ENCODE results near the gene ACTL6B.
A peak's percentile ranks its signal among the peaks of the same experiment; 100 is the strongest.

Gene ACTL6B

DNA sequence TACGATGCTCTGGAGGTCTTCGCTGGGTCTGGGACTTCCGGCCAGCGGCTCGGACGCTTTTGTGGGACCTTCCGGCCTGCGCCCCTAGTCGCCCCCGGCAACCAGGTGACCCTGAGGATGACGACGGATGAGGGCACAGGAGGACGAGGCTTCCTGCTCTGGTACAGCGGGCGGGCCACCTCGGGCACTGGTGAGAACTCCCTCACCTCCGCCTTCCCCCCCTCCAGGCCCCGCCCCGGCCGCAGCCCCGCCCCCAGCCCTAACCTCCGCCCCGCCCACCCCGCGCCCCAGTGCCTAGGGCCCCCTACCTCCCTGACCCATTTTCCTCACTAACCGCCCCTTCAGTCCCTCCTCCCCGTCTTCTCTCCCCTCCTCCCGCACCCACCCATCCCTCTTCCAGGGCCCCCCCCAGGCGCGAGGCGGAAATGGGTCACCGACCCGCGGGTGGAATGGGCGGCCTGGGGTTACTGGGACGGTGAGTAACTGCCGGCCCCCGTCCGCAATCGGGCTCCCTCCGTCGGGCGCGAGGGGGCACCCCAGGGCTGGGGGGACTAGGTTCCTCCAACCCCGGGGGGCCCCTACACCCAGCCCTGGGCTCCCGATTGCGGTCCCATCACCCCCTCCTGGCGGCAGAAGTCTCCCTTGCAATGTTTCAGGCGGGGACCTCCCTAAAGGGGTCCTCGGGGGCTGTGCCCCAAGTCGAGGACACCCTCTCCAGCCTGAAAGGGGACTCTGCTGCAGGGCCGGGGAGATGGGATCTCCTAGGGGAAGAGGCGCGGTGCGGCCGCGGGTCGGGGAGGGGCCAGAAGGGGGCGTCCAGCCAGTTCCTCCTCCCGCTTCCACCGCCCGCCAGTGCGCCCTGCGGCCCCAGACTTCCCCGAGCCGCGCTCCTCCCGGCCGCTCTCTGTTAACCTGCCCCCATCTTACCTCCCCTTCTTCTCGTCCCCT is 51.9 kb downstream of the ACTL6B start:
- WGBS, result under 1% methylated on average over 62 of the region's 70 CpGs
- peak overlapping the region; percentile 69 for H3K27ac ChIP-seq (ENCODE audit: low read depth, low read length)
- H3K27me3 ChIP-seq (ENCODE audit: insufficient read depth, low read length), result peaks cover 18% of the 10 kb centered on the region

GRCh38 chr7:100603726-100604027 is 52.6 kb downstream of the ACTL6B start:
- peaks cover 6% of the 10 kb centered on the region; the same call in 1 of the 2 replicates for H3K36me3 ChIP-seq (ENCODE audit: insufficient read depth, low read length)
- H3K27me3 ChIP-seq (ENCODE audit: insufficient read depth, low read length), result peaks cover 18% of the 10 kb centered on the region
- H3K4me3 ChIP-seq (ENCODE audit: low read length), result peak overlapping the region; percentile 64

More for the DNA sequence above, 51.9 kb downstream of the ACTL6B start:
- peak overlapping the region; percentile 67 for H3K9ac ChIP-seq (ENCODE audit: low read depth, low read length)
- H3K36me3 ChIP-seq (ENCODE audit: insufficient read depth, low read length), result peaks cover 6% of the 10 kb centered on the region; the same call in 1 of the 2 replicates
- H3K9me3 ChIP-seq (ENCODE audit: insufficient read depth, low read depth, low read length), result no peaks in the 10 kb centered on the region
- peak overlapping the region; percentile 64 for H3K4me3 ChIP-seq (ENCODE audit: low read length)
- H3K4me1 ChIP-seq (ENCODE audit: insufficient read depth, low read length), result peaks cover 16% of the 10 kb centered on the region

GRCh38 chr7:100602889-100603725 is 53.1 kb downstream of the ACTL6B start:
- Histone ChIP-seq H3K9me3 (ENCODE audit: insufficient read depth, low read depth, low read length) (no peaks in the 10 kb centered on the region), H3K27ac (ENCODE audit: low read depth, low read length) (peak overlapping the region; percentile 69), H3K36me3 (ENCODE audit: insufficient read depth, low read length) (peaks cover 6% of the 10 kb centered on the region; the same call in 1 of the 2 replicates), H3K4me1 (ENCODE audit: insufficient read depth, low read length) (peaks cover 16% of the 10 kb centered on the region), H3K9ac (ENCODE audit: low read depth, low read length) (peak overlapping the region; percentile 73), H3K4me3 (ENCODE audit: low read length) (peak overlapping the region; percentile 64), H3K27me3 (ENCODE audit: insufficient read depth, low read length) (peaks cover 18% of the 10 kb centered on the region)
- 18% methylated on average over 15 of the region's 21 CpGs for WGBS

More at GRCh38 chr7:100603726-100604027, 52.6 kb downstream of the ACTL6B start:
- H3K9ac ChIP-seq (ENCODE audit: low read depth, low read length), result peak overlapping the region; percentile 39
- H3K9me3 ChIP-seq (ENCODE audit: insufficient read depth, low read depth, low read length), result no peaks in the 10 kb centered on the region
- 6% methylated on average over 10 of the region's 10 CpGs for WGBS
- peak overlapping the region; percentile 69 for H3K27ac ChIP-seq (ENCODE audit: low read depth, low read length)
- peaks cover 16% of the 10 kb centered on the region for H3K4me1 ChIP-seq (ENCODE audit: insufficient read depth, low read length)

DNA sequence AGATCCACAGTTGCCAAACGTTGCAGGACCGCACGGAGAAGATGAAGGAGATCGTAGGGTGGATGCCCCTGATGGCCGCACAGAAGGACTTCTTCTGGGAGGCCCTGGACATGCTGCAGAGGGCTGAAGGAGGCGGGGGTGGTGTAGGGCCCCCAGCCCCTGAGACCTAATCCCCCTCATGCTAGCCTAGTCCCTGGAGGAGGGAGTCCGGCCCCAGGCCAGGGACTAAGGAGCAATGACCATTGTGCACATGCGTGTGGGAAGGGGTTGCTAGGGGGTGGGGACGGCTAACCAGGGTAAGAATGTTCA is 55.6 kb downstream of the ACTL6B start:
- Histone ChIP-seq H3K27me3 (ENCODE audit: insufficient read depth, low read length) (peaks cover 9% of the 10 kb centered on the region), H3K36me3 (ENCODE audit: insufficient read depth, low read length) (peaks cover 7% of the 10 kb centered on the region; the same call in 1 of the 2 replicates), H3K27ac (ENCODE audit: low read depth, low read length) (no peak overlapping the region), H3K4me1 (ENCODE audit: insufficient read depth, low read length) (peaks cover 11% of the 10 kb centered on the region), H3K9me3 (ENCODE audit: insufficient read depth, low read depth, low read length) (no peaks in the 10 kb centered on the region), H3K4me3 (ENCODE audit: low read length) (no peak overlapping the region), H3K9ac (ENCODE audit: low read depth, low read length) (no peak overlapping the region)
- 88% methylated on average over 9 of the region's 9 CpGs for WGBS

GRCh38 chr7:100599911-100600729 is 56.1 kb downstream of the ACTL6B start:
- Histone ChIP-seq H3K9me3 (ENCODE audit: insufficient read depth, low read depth, low read length) (no peaks in the 10 kb centered on the region), H3K4me1 (ENCODE audit: insufficient read depth, low read length) (peaks cover 11% of the 10 kb centered on the region), H3K36me3 (ENCODE audit: insufficient read depth, low read length) (peaks cover 7% of the 10 kb centered on the region; the same call in 1 of the 2 replicates), H3K27ac (ENCODE audit: low read depth, low read length) (no peak overlapping the region), H3K9ac (ENCODE audit: low read depth, low read length) (no peak overlapping the region), H3K4me3 (ENCODE audit: low read length) (no peak overlapping the region), H3K27me3 (ENCODE audit: insufficient read depth, low read length) (peaks cover 3% of the 10 kb centered on the region; the same call in 1 of the 2 replicates)
- 82% methylated on average over 18 of the region's 18 CpGs for WGBS

DNA sequence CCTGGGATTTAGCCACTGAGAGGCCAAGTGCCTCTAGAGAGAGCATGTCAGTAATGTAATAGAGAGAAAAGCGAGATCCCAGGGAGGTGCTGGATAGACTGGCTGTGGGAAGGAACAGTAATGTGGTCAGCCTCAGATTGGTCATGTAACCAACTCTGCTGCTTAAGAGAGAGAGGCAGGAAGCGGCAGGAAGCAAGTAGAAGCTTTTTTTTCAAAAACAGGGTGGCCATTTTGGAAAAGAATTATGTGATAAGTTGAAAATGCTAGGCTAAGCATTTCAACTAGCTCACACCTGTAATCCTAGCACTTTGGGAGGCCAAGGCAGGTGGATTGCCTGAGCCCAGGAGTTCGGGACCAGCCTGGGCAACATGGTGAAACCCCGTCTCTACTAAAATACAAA is 57.8 kb downstream of the ACTL6B start:
- Histone ChIP-seq H3K4me1 (ENCODE audit: insufficient read depth, low read length) (peaks cover 11% of the 10 kb centered on the region), H3K4me3 (ENCODE audit: low read length) (no peak overlapping the region), H3K36me3 (ENCODE audit: insufficient read depth, low read length) (peaks cover 7% of the 10 kb centered on the region; the same call in 1 of the 2 replicates), H3K9me3 (ENCODE audit: insufficient read depth, low read depth, low read length) (no peaks in the 10 kb centered on the region), H3K27ac (ENCODE audit: low read depth, low read length) (no peak overlapping the region), H3K27me3 (ENCODE audit: insufficient read depth, low read length) (no peaks in the 10 kb centered on the region), H3K9ac (ENCODE audit: low read depth, low read length) (no peak overlapping the region)
- WGBS, result 95% methylated on average over 4 of the region's 4 CpGs

- 95% methylated on average over 6 of the region's 7 CpGs for WGBS
- no peak overlapping the region for H3K27ac ChIP-seq (ENCODE audit: low read depth, low read length)
- no peak overlapping the region for H3K9ac ChIP-seq (ENCODE audit: low read depth, low read length)
- no peaks in the 10 kb centered on the region for H3K9me3 ChIP-seq (ENCODE audit: insufficient read depth, low read depth, low read length)
- peaks cover under 1% of the 10 kb centered on the region; the same call in 1 of the 2 replicates for H3K4me1 ChIP-seq (ENCODE audit: insufficient read depth, low read length)
- peaks cover 7% of the 10 kb centered on the region; the same call in 1 of the 2 replicates for H3K36me3 ChIP-seq (ENCODE audit: insufficient read depth, low read length)
- no peaks in the 10 kb centered on the region; the same call in 1 of the 2 replicates for H3K27me3 ChIP-seq (ENCODE audit: insufficient read depth, low read length)
- H3K4me3 ChIP-seq (ENCODE audit: low read length), result no peak overlapping the region
These were observed 61.1 kb downstream of the ACTL6B start for GRCh38 chr7:100595188-100595587.
